HEK293 (cell line): ENCODE results near the gene ITGB3.

Experiments used
- CTCF ChIA-PET: fragments of 350-600 bp; formaldehyde crosslinking; extraction: SDS; loops from one replicate; lab custom pipeline; 2021; ENCODE audit warnings: antibody characterized with exemption; lab: Yijun Ruan, JAX
- POLR2A ChIA-PET: fragments of 300-600 bp; formaldehyde crosslinking; extraction: SDS; loops from one replicate; lab custom pipeline; 2020; ENCODE audit warnings: antibody characterized with exemption, inconsistent platforms; lab: Yijun Ruan, JAX
- H3K27ac ChIP-seq: fragments of 200-500 bp; sonication (Bioruptor generic); 2 replicates; pipeline ENCODE4 v1.5.1; 2014; ENCODE audit warnings: low read depth, low read length, control low read depth, inconsistent platforms; ENCODE audit errors: extremely low read depth
- H3K36me3 ChIP-seq, 2 experiments: fragments of 200-500 bp in 1 of 2; sonication (Bioruptor generic) in 1 of 2; 1 replicate in 1 of 2; 2 replicates in 1 of 2; pipeline ENCODE4 v1.5.1; 2014 to 2017; ENCODE audit warnings: inconsistent platforms in 2 of 2, low read length in 2 of 2; ENCODE audit not compliant: control insufficient read depth in 2 of 2, insufficient read depth in 1 of 2
- H3K4me1 ChIP-seq: fragments of 200-500 bp; sonication (Bioruptor generic); 2 replicates; pipeline ENCODE4 v1.5.1; 2014; ENCODE audit warnings: mild to moderate bottlenecking, low read length, inconsistent platforms; ENCODE audit not compliant: control insufficient read depth, insufficient read depth
- H3K4me3 ChIP-seq: 2 replicates; pipeline ENCODE4 v1.5.1; 2011; ENCODE audit warnings: low read depth, mild to moderate bottlenecking, control low read depth, low read length, moderate library complexity
- H3K9me3 ChIP-seq: fragments of 200-500 bp; sonication (Bioruptor generic); 2 replicates; pipeline ENCODE4 v1.5.1; 2014; ENCODE audit warnings: low read depth, low read length, inconsistent platforms; ENCODE audit not compliant: control insufficient read depth, insufficient read depth
- EGR2 ChIP-seq: fragments of 450-650 bp; formaldehyde crosslinking; IDR thresholded peaks from 2 replicates; pipeline ENCODE4 v1.5.1; 2016; ENCODE audit warnings: low read depth, missing biosample characterization, missing genetic modification characterization
- GLIS1 ChIP-seq: fragments of 450-650 bp; formaldehyde crosslinking; IDR thresholded peaks from 2 replicates; pipeline ENCODE4 v1.5.1; 2016; ENCODE audit warnings: missing biosample characterization, missing genetic modification characterization
- KLF9 ChIP-seq: fragments of 450-650 bp; formaldehyde crosslinking; IDR thresholded peaks from 2 replicates; pipeline ENCODE4 v1.5.1; 2016; ENCODE audit warnings: missing biosample characterization, missing genetic modification characterization, low read depth
- MZF1 ChIP-seq: fragments of 450-650 bp; formaldehyde crosslinking; IDR thresholded peaks from 2 replicates; pipeline ENCODE4 v1.5.1; 2017; ENCODE audit warnings: missing biosample characterization, missing genetic modification characterization, borderline replicate concordance
- WT1 ChIP-seq: fragments of 450-650 bp; formaldehyde crosslinking; IDR thresholded peaks from 2 replicates; pipeline ENCODE4 v1.5.1; 2016; ENCODE audit warnings: missing biosample characterization, missing genetic modification characterization
- ZBTB21 ChIP-seq: fragments of 450-650 bp; formaldehyde crosslinking; IDR thresholded peaks from 2 replicates; pipeline ENCODE4 v1.5.1; 2017; ENCODE audit warnings: missing biosample characterization, missing genetic modification characterization
- ZBTB48 ChIP-seq: fragments of 450-650 bp; formaldehyde crosslinking; IDR thresholded peaks from 2 replicates; pipeline ENCODE4 v1.5.1; 2016; ENCODE audit warnings: missing biosample characterization, missing genetic modification characterization
- ZBTB7A ChIP-seq: fragments of 450-650 bp; formaldehyde crosslinking; IDR thresholded peaks from 2 replicates; pipeline ENCODE4 v1.5.1; 2016; ENCODE audit warnings: low read depth, missing biosample characterization, missing genetic modification characterization
- ZFHX2 ChIP-seq: fragments of 450-650 bp; formaldehyde crosslinking; conservative IDR thresholded peaks from 2 replicates; pipeline ENCODE4 v1.5.1; 2016; ENCODE audit warnings: missing biosample characterization, missing genetic modification characterization
- ZIC2 ChIP-seq: fragments of 450-650 bp; formaldehyde crosslinking; IDR thresholded peaks from 2 replicates; pipeline ENCODE4 v1.5.1; 2016; ENCODE audit warnings: missing biosample characterization, missing genetic modification characterization
- ZNF174 ChIP-seq: fragments of 450-650 bp; formaldehyde crosslinking; IDR thresholded peaks from 2 replicates; pipeline ENCODE4 v1.5.0; 2017; ENCODE audit warnings: missing biosample characterization, mild to moderate bottlenecking, missing genetic modification characterization
- ZNF23 ChIP-seq: fragments of 450-650 bp; formaldehyde crosslinking; IDR thresholded peaks from 2 replicates; pipeline ENCODE4 v1.5.1; 2016; ENCODE audit warnings: missing biosample characterization, missing genetic modification characterization, borderline replicate concordance
- ZNF239 ChIP-seq: fragments of 450-650 bp; formaldehyde crosslinking; IDR thresholded peaks from 2 replicates; pipeline ENCODE4 v1.5.1; 2016; ENCODE audit warnings: missing biosample characterization, missing genetic modification characterization
- ZNF514 ChIP-seq: fragments of 450-650 bp; formaldehyde crosslinking; IDR thresholded peaks from 2 replicates; pipeline ENCODE4 v1.5.1; 2016; ENCODE audit warnings: missing biosample characterization, missing genetic modification characterization
- ZNF548 ChIP-seq: fragments of 450-650 bp; formaldehyde crosslinking; IDR thresholded peaks from 2 replicates; pipeline ENCODE4 v1.5.1; 2016; ENCODE audit warnings: missing biosample characterization, missing genetic modification characterization
- ZNF558 ChIP-seq: fragments of 450-650 bp; formaldehyde crosslinking; IDR thresholded peaks from 2 replicates; pipeline ENCODE4 v1.5.1; 2016; ENCODE audit warnings: missing biosample characterization, missing genetic modification characterization
- ZNF561 ChIP-seq: fragments of 450-650 bp; IDR thresholded peaks from 2 replicates; pipeline ENCODE4 v1.5.1; 2018; ENCODE audit warnings: missing biosample characterization, missing genetic modification characterization, borderline replicate concordance
- ZNF629 ChIP-seq: fragments of 450-650 bp; formaldehyde crosslinking; IDR thresholded peaks from 2 replicates; pipeline ENCODE4 v1.5.1; 2017; ENCODE audit warnings: missing biosample characterization, missing genetic modification characterization
- ZNF664 ChIP-seq: fragments of 450-650 bp; formaldehyde crosslinking; IDR thresholded peaks from 2 replicates; pipeline ENCODE4 v1.5.1; 2016; ENCODE audit warnings: missing biosample characterization, missing genetic modification characterization
- ZNF776 ChIP-seq: fragments of 450-650 bp; formaldehyde crosslinking; IDR thresholded peaks from 2 replicates; pipeline ENCODE4 v1.5.0; 2017; ENCODE audit warnings: missing biosample characterization, missing genetic modification characterization, borderline replicate concordance
- ZNF777 ChIP-seq: fragments of 450-650 bp; formaldehyde crosslinking; IDR thresholded peaks from 2 replicates; pipeline ENCODE4 v1.5.1; 2017; ENCODE audit warnings: missing biosample characterization, missing genetic modification characterization, borderline replicate concordance
- ZNF785 ChIP-seq: fragments of 450-650 bp; formaldehyde crosslinking; IDR thresholded peaks from 2 replicates; pipeline ENCODE4 v1.5.1; 2016; ENCODE audit warnings: missing biosample characterization, missing genetic modification characterization
- TF ChIP-seq, protein P1 (sequence below): fragments of 450-650 bp; formaldehyde crosslinking; IDR thresholded peaks from 2 replicates; pipeline ENCODE4 v1.5.1; 2016; ENCODE audit warnings: missing biosample characterization, missing genetic modification characterization
- TF ChIP-seq, protein P2 (sequence below): fragments of 450-650 bp; formaldehyde crosslinking; IDR thresholded peaks from 2 replicates; pipeline ENCODE4 v1.5.1; 2016; ENCODE audit warnings: missing biosample characterization, missing genetic modification characterization
- TF ChIP-seq, protein P3 (sequence below): fragments of 450-650 bp; formaldehyde crosslinking; IDR thresholded peaks from 2 replicates; pipeline ENCODE4 v1.5.1; 2017; ENCODE audit warnings: missing biosample characterization, missing genetic modification characterization
- TF ChIP-seq, protein P4 (sequence below): fragments of 450-650 bp; formaldehyde crosslinking; IDR thresholded peaks from 2 replicates; pipeline ENCODE4 v1.5.1; 2016; ENCODE audit warnings: missing biosample characterization, missing genetic modification characterization
- TF ChIP-seq, protein P5 (sequence below): fragments of 450-650 bp; formaldehyde crosslinking; IDR thresholded peaks from 2 replicates; pipeline ENCODE4 v1.5.1; 2016; ENCODE audit warnings: missing biosample characterization, missing genetic modification characterization, borderline replicate concordance

The ITGB3 gene

DNA sequence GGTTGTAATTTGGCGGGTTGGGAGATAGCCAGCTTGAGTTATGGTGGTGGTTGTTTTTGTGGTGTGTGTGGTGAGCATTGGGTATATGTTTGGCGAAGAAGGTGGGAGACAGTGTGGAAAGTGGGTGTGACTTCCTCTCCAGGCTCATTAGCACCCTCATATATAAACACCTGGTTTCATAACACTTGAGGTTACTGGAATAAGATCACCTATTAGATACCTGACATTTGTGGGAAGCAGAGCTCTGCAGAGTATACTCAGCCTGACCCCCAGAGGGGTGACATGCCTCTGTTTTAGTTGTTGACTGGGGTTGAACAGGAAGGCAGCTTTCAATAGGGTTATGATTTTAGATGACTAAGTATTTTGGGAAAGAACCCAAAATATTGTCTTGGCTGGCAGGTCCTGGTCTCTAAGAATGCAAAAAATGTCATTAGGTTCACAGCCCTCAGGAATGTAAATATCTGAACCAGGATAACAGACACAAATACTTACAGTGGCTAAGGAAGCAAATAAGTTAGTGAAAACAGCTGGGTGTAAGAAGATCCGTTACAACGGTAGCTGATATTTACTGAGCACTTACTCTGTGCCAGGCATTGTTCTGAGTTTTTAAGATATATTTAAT, 51.8 kb downstream of the ITGB3 start (continued):
- TF ChIP-seq ZNF664 (peak; percentile 60), ZNF548 (tag by site-specific recombination) (no peak)

DNA sequence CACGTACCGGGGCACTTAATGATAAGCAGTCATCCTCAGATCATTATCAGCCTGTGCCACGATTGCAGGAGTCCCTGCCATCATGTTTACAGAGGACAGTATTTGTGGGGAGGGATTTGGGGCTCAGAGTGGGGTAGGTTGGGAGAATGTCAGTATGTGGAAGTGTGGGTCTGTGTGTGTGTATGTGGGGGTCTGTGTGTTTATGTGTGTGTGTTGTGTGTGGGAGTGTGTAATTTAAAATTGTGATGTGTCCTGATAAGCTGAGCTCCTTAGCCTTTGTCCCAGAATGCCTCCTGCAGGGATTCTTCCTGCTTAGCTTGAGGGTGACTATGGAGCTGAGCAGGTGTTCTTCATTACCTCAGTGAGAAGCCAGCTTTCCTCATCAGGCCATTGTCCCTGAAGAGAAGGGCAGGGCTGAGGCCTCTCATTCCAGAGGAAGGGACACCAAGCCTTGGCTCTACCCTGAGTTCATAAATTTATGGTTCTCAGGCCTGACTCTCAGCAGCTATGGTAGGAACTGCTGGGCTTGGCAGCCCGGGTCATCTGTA, 56.6 kb downstream of the ITGB3 start:
- Histone ChIP-seq H3K27ac (no peak overlapping the region), H3K36me3 (no peaks in the 10 kb centered on the region), H3K4me3 (no peak overlapping the region), H3K9me3 (no peaks in the 10 kb centered on the region), H3K4me1 (no peaks in the 10 kb centered on the region)
- POLR2A ChIA-PET = no interaction called here
- TF ChIP-seq ZNF239 = no peak
- peak; percentile 64 for TF ChIP-seq GLIS1 (tag by site-specific recombination)
- peak; percentile 93 for TF ChIP-seq EGR2
- peak; percentile 89 for TF ChIP-seq ZFHX2
- TF ChIP-seq, protein P1, sequence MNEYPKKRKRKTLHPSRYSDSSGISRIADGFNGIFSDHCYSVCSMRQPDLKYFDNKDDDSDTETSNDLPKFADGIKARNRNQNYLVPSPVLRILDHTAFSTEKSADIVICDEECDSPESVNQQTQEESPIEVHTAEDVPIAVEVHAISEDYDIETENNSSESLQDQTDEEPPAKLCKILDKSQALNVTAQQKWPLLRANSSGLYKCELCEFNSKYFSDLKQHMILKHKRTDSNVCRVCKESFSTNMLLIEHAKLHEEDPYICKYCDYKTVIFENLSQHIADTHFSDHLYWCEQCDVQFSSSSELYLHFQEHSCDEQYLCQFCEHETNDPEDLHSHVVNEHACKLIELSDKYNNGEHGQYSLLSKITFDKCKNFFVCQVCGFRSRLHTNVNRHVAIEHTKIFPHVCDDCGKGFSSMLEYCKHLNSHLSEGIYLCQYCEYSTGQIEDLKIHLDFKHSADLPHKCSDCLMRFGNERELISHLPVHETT = no peak
- TF ChIP-seq ZNF777 = no peak
- TF ChIP-seq, protein P2, sequence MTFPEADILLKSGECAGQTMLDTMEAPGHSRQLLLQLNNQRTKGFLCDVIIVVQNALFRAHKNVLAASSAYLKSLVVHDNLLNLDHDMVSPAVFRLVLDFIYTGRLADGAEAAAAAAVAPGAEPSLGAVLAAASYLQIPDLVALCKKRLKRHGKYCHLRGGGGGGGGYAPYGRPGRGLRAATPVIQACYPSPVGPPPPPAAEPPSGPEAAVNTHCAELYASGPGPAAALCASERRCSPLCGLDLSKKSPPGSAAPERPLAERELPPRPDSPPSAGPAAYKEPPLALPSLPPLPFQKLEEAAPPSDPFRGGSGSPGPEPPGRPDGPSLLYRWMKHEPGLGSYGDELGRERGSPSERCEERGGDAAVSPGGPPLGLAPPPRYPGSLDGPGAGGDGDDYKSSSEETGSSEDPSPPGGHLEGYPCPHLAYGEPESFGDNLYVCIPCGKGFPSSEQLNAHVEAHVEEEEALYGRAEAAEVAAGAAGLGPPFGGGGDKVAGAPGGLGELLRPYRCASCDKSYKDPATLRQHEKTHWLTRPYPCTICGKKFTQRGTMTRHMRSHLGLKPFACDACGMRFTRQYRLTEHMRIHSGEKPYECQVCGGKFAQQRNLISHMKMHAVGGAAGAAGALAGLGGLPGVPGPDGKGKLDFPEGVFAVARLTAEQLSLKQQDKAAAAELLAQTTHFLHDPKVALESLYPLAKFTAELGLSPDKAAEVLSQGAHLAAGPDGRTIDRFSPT (tag by site-specific recombination) = no peak
- TF ChIP-seq ZIC2 = peak; percentile 59
- CTCF ChIA-PET = interaction anchor here (0.5 to 1.2 kb wide), 5 partner anchors 13 to 369 kb away, joined by 3 to 6 read pairs (median 3); no protein-coding TSS in a partner anchor

DNA sequence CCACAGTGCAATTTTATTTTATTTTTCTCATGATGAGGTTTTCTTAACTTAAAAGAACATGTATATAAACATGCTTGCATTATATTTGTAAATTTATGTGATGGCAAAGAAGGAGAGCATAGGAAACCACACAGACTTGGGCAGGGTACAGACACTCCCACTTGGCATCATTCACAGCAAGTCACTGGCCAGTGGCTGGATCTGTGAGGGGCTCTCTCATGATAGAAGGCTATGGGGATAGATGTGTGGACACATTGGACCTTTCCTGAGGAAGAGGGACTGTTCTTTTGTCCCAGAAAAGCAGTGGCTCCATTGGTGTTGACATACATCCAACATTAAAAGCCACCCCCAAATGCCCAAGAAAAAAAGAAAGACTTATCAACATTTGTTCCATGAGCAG, 57.8 kb downstream of the ITGB3 start:
- TF ChIP-seq MZF1 (tag by site-specific recombination) (no peak), ZNF776 (tag by site-specific recombination) (no peak), ZNF629 (tag by site-specific recombination) (no peak), ZNF558 (tag by site-specific recombination) (no peak), ZNF785 (tag by site-specific recombination) (no peak), ZBTB21 (no peak), ZNF514 (tag by site-specific recombination) (no peak), ZNF561 (tag by site-specific recombination) (no peak), ZBTB7A (tag by site-specific recombination) (no peak), ZBTB48 (tag by site-specific recombination) (no peak), WT1 (no peak), ZNF174 (no peak), KLF9 (tag by site-specific recombination) (no peak), ZNF23 (tag by site-specific recombination) (no peak), ZNF777 (no peak)
- TF ChIP-seq, protein P3, sequence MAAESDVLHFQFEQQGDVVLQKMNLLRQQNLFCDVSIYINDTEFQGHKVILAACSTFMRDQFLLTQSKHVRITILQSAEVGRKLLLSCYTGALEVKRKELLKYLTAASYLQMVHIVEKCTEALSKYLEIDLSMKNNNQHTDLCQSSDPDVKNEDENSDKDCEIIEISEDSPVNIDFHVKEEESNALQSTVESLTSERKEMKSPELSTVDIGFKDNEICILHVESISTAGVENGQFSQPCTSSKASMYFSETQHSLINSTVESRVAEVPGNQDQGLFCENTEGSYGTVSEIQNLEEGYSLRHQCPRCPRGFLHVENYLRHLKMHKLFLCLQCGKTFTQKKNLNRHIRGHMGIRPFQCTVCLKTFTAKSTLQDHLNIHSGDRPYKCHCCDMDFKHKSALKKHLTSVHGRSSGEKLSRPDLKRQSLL (tag by site-specific recombination) = no peak
- TF ChIP-seq, protein P4, sequence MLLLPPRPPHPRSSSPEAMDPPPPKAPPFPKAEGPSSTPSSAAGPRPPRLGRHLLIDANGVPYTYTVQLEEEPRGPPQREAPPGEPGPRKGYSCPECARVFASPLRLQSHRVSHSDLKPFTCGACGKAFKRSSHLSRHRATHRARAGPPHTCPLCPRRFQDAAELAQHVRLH (tag by site-specific recombination) = no peak
- TF ChIP-seq, protein P5, sequence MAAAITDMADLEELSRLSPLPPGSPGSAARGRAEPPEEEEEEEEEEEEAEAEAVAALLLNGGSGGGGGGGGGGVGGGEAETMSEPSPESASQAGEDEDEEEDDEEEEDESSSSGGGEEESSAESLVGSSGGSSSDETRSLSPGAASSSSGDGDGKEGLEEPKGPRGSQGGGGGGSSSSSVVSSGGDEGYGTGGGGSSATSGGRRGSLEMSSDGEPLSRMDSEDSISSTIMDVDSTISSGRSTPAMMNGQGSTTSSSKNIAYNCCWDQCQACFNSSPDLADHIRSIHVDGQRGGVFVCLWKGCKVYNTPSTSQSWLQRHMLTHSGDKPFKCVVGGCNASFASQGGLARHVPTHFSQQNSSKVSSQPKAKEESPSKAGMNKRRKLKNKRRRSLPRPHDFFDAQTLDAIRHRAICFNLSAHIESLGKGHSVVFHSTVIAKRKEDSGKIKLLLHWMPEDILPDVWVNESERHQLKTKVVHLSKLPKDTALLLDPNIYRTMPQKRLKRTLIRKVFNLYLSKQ (tag by site-specific recombination) = no peak
- no peak overlapping the region for H3K4me3 ChIP-seq
- H3K36me3 ChIP-seq = no peaks in the 10 kb centered on the region
- H3K4me1 ChIP-seq = no peaks in the 10 kb centered on the region
- H3K27ac ChIP-seq = no peak overlapping the region
- H3K9me3 ChIP-seq = no peaks in the 10 kb centered on the region
- ChIA-PET CTCF (interaction anchor here (1.1 to 2.3 kb wide), 4 partner anchors 23 to 85 kb away, joined by 3 to 13 read pairs (median 4); no protein-coding TSS in a partner anchor), POLR2A (interaction anchor here (0.6 to 1.2 kb wide), 2 partner anchors 81 to 333 kb away, joined by 3 to 4 read pairs; no protein-coding TSS in a partner anchor)
